Pancreas (tissue), 10 donors: ENCODE data around the gene NUDT1. TPM values are rescaled to one million over a fixed set of nuclear protein-coding genes. Genes with fewer than 3 reads are reported as not detected.

ENCODE experiments used
- ATAC-seq, 4 donors: fragments of 200-7000 bp; cut with Tn5 transposase; one replicate each; pipeline versions ENCODE4 v1.8.0 to v1.9.1; 2020; ENCODE audit warnings: mild to moderate bottlenecking in 4 of 4, moderate library complexity in 4 of 4
- DNase-seq, 6 donors: peaks; one replicate each; pipeline ENCODE4 v3.0.0-alpha.2; 2020
- FAIRE-seq: peaks from 2 replicates; lab custom pipeline; 2012; peaks lifted over from hg19 to GRCh38; lab: Jason Lieb, UNC
- H3K27ac ChIP-seq, 4 donors: fragments of 200-600 bp; sonication (generic); 1 replicate in 3 of 4; 2 replicates in 1 of 4; pipeline versions ENCODE4 v1.5.0 to v1.8.0; 2020
- H3K27me3 ChIP-seq, 4 donors: fragments of 200-600 bp; one replicate each; pipeline ENCODE4 v1.8.0; 2021
- H3K36me3 ChIP-seq, 3 donors: fragments of 200-600 bp; sonication (generic) in 1 of 3; one replicate each; pipeline versions ENCODE4 v1.5.0 to v1.8.0; 2020 to 2021
- H3K4me1 ChIP-seq, 3 donors: fragments of 200-600 bp; one replicate each; pipeline ENCODE4 v1.8.0; 2021
- H3K4me3 ChIP-seq, 4 donors: fragments of 200-600 bp; sonication (generic) in 2 of 4; one replicate each; pipeline versions ENCODE4 v1.5.0 to v1.8.0; 2020 to 2021
- H3K9me3 ChIP-seq, 4 donors: fragments of 200-600 bp; one replicate each; pipeline ENCODE4 v1.8.0; 2021
- WGBS, 2 donors: extraction: QIAGEN DNeasy Blood & Tissue Kit; methylation state at CpG; one replicate each; pipeline ENCODE4 v1.1.7; 2013; 5-methylcytosine and 5-hydroxymethylcytosine counted together
- intact Hi-C, 3 donors: fragments of 100-400 bp; cut with DNase I; formaldehyde crosslinking; loops; one replicate each; pipeline versions ENCODE4 v1.11.1 to v1.14.2; 2022
- polyA plus RNA-seq, 2 donors: library from polyadenylated mRNA; stranded (reverse); fragments of 200-250 nt; gene quantifications; one replicate each; pipeline ENCODE4 v1.2.3, GENCODE V29; 2013
- total RNA-seq, 6 donors: library from RNA; stranded (reverse); fragmentation: NEBNext Ultra II Directional in 4 of 6; extraction: Animal tissue kit (Norgen Biotek cat#: 25700) in 4 of 6; gene quantifications; one replicate each; pipeline versions ENCODE4 v1.2.1 to v1.2.4, GENCODE V29; 2021 to 2023
- TF ChIP-seq, protein P1 (sequence below), 4 donors: fragments of 200-600 bp; sonication (generic) in 3 of 4; IDR thresholded peaks; one replicate each; pipeline versions ENCODE4 v1.5.0 to v1.8.0; 2021; ENCODE audit warnings: antibody characterized with exemption in 4 of 4
- donor health status: healthy with polysubstance abuse.
- donor health status: DM: no; HTN: no; CAD: no; lungs with moderate emphysema.
- donor health status: DM: no; HTN: no; CAD: no.
- donor health status: control.
- donor health status: control.
- donor health status: Bipolar disorder and iron deficiency.
- donor health status: DM: yes; HTN: yes; CAD: no.
- donor health status: DM: no; HTN: no; CAD: no.
- donor health status: DM: no; HTN: no; CAD: no.
- donor health status: DM: yes; HTN: yes; CAD: no.

NUDT1 gene
- total and polyA plus RNA-seq, 8 donors: 2.6 to 7.2 (median 4.6) TPM

DNA sequence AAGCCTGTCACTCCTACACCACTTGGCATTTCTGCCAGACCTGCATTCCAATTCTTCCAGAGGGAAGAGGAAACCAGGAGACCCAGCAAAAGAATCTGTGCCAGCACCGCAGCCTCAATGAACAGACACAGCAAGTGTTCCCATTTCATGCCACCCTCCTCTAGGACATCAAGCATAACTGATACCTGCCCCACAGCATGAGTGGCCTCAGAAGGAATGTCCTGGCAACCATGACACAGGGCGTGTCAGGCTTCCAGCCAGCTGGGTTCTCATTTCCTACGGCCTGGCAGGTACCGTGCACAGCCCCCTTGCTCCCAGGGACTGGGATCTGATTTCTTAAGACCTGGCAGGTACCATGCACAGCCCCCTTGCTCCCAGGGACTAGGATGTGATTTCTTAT lies 17.1 kb upstream of the NUDT1 start:
- FAIRE-seq (no peak), ATAC-seq (peak in 3 of 4 donors; percentile 53 to 74 (median 54))

GRCh38 chr7:2225336-2225735 lies 16.7 kb upstream of the NUDT1 start:
- peak in 3 of 4 donors; percentile 24 to 59 (median 44) for ATAC-seq
- Histone ChIP-seq H3K9me3 (no peaks in the 10 kb centered on the region), H3K4me3 (no peak overlapping the region), H3K36me3 (no peaks in the 10 kb centered on the region), H3K27me3 (no peaks in the 10 kb centered on the region), H3K27ac (no peak overlapping the region), H3K4me1 (no peaks in the 10 kb centered on the region)
- DNase-seq: peak in 1 of 6 donors; percentile 48
- intact Hi-C loops: no loop called here
- TF ChIP-seq, protein P1, sequence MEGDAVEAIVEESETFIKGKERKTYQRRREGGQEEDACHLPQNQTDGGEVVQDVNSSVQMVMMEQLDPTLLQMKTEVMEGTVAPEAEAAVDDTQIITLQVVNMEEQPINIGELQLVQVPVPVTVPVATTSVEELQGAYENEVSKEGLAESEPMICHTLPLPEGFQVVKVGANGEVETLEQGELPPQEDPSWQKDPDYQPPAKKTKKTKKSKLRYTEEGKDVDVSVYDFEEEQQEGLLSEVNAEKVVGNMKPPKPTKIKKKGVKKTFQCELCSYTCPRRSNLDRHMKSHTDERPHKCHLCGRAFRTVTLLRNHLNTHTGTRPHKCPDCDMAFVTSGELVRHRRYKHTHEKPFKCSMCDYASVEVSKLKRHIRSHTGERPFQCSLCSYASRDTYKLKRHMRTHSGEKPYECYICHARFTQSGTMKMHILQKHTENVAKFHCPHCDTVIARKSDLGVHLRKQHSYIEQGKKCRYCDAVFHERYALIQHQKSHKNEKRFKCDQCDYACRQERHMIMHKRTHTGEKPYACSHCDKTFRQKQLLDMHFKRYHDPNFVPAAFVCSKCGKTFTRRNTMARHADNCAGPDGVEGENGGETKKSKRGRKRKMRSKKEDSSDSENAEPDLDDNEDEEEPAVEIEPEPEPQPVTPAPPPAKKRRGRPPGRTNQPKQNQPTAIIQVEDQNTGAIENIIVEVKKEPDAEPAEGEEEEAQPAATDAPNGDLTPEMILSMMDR (IDR thresholded peaks at IDR 0.05): no peak
- WGBS, 2 donors: 79 to 87% methylated on average over 14 of the region's 14 CpGs
- FAIRE-seq: no peak

More for the DNA sequence above, 17.1 kb upstream of the NUDT1 start:
- no peaks in the 10 kb centered on the region for H3K4me1 ChIP-seq
- H3K27ac ChIP-seq: no peak overlapping the region
- no peaks in the 10 kb centered on the region for H3K36me3 ChIP-seq
- H3K9me3 ChIP-seq: no peaks in the 10 kb centered on the region
- DNase-seq: no peak
- no peak overlapping the region for H3K4me3 ChIP-seq
- intact Hi-C loops: no loop called here
- WGBS, 2 donors: 77 to 82% methylated on average over 4 of the region's 4 CpGs
- H3K27me3 ChIP-seq: no peaks in the 10 kb centered on the region
- TF ChIP-seq, protein P1 (IDR thresholded peaks at IDR 0.05): no peak

- Histone ChIP-seq H3K27me3 (no peaks in the 10 kb centered on the region), H3K27ac (no peak overlapping the region), H3K36me3 (no peaks in the 10 kb centered on the region), H3K4me1 (no peaks in the 10 kb centered on the region), H3K9me3 (no peaks in the 10 kb centered on the region), H3K4me3 (no peak overlapping the region)
- DNase-seq (no peak), ATAC-seq (no peak), FAIRE-seq (no peak)
- intact Hi-C loops: no loop called here
- WGBS, 2 donors: 93 to 96% methylated on average over 13 of the region's 13 CpGs
- TF ChIP-seq, protein P1 (IDR thresholded peaks at IDR 0.05): no peak
These were observed 16.2 kb upstream of the NUDT1 start for GRCh38 chr7:2225830-2226229.

GRCh38 chr7:2227699-2228098 lies 14.3 kb upstream of the NUDT1 start:
- Histone ChIP-seq H3K36me3 (no peaks in the 10 kb centered on the region), H3K27ac (no peak overlapping the region), H3K9me3 (no peaks in the 10 kb centered on the region), H3K27me3 (no peaks in the 10 kb centered on the region), H3K4me3 (no peak overlapping the region), H3K4me1 (peaks cover 0 to 5% (median 0%) of the 10 kb centered on the region in 3 donors)
- TF ChIP-seq, protein P1 (IDR thresholded peaks at IDR 0.05): no peak
- no peak for FAIRE-seq
- ATAC-seq: no peak
- WGBS, 2 donors: 81 to 84% methylated on average over 15 of the region's 15 CpGs
- no peak for DNase-seq
- intact Hi-C loops: no loop called here

- 88 to 91% methylated on average over 8 of the region's 8 CpGs for WGBS, 2 donors
- Histone ChIP-seq H3K27me3 (no peaks in the 10 kb centered on the region), H3K27ac (no peak overlapping the region), H3K9me3 (no peaks in the 10 kb centered on the region), H3K36me3 (no peaks in the 10 kb centered on the region), H3K4me3 (no peak overlapping the region), H3K4me1 (peaks cover 0 to 9% (median 0%) of the 10 kb centered on the region in 3 donors)
- no peak for ATAC-seq
- DNase-seq: no peak
- intact Hi-C loops: no loop called here
- no peak for FAIRE-seq
- TF ChIP-seq, protein P1 (IDR thresholded peaks at IDR 0.05): no peak
These were observed 13.1 kb upstream of the NUDT1 start for GRCh38 chr7:2228921-2229320.
